ENCODE measurements around the gene OMA1.

The OMA1 gene

GRCh38 chr1:58451560-58452191 is 94.8 kb downstream of the OMA1 start:
- no peak for TF ChIP-seq CTCF (IDR thresholded peaks at IDR 0.05; ENCODE audit: insufficient read depth, low read depth, low read length, missing control alignments)
- no peak for DNase-seq (ENCODE audit: low read depth)
- no peak overlapping the region for H3K4me3 ChIP-seq (ENCODE audit: low read length)

- DNase-seq (ENCODE audit: low read depth): no peak
- no peak for TF ChIP-seq CTCF (IDR thresholded peaks at IDR 0.05; ENCODE audit: insufficient read depth, low read depth, low read length, missing control alignments)
- H3K4me3 ChIP-seq (ENCODE audit: low read length): no peak overlapping the region
These were observed 98.6 kb downstream of the OMA1 start for GRCh38 chr1:58447886-58448285.

- H3K4me3 ChIP-seq (ENCODE audit: low read length): no peak overlapping the region
- no peak for TF ChIP-seq CTCF (IDR thresholded peaks at IDR 0.05; ENCODE audit: insufficient read depth, low read depth, low read length, missing control alignments)
- DNase-seq (ENCODE audit: low read depth): peak; percentile 19
These were observed 99.5 kb downstream of the OMA1 start for GRCh38 chr1:58447042-58447441.

- TF ChIP-seq CTCF (IDR thresholded peaks at IDR 0.05; ENCODE audit: insufficient read depth, low read depth, low read length, missing control alignments): no peak
- DNase-seq (ENCODE audit: low read depth): peak; percentile 8
- no peak overlapping the region for H3K4me3 ChIP-seq (ENCODE audit: low read length)
These were observed 100.2 kb downstream of the OMA1 start for GRCh38 chr1:58446368-58446767.

- no peak for TF ChIP-seq CTCF (IDR thresholded peaks at IDR 0.05; ENCODE audit: insufficient read depth, low read depth, low read length, missing control alignments)
- no peak overlapping the region for H3K4me3 ChIP-seq (ENCODE audit: low read length)
- DNase-seq (ENCODE audit: low read depth): no peak
These were observed 102.3 kb downstream of the OMA1 start for GRCh38 chr1:58443986-58444868.

GRCh38 chr1:58442114-58442513 is 104.4 kb downstream of the OMA1 start:
- DNase-seq (ENCODE audit: low read depth): no peak
- TF ChIP-seq CTCF (IDR thresholded peaks at IDR 0.05; ENCODE audit: insufficient read depth, low read depth, low read length, missing control alignments): no peak
- H3K4me3 ChIP-seq (ENCODE audit: low read length): no peak overlapping the region

Measured in epithelial cell of esophagus (primary cell).